CD4-positive, CD25-positive, alpha-beta regulatory T cell (primary cell): ENCODE measurements around the gene HTR3D. TPM values are rescaled to one million over a fixed set of nuclear protein-coding genes. Genes with fewer than 3 reads are reported as not detected.

Experiments used
- ATAC-seq, 2 donors: fragments of 150-1000 bp; cut with Tn5 transposase; one replicate each; pipeline ENCODE4 v1.10.0; 2021; ENCODE audit warnings: low read depth in 2 of 2, moderate number of reproducible peaks in 2 of 2, moderate library complexity in 1 of 2
- DNase-seq, 3 donors: peaks; one replicate each; pipeline versions ENCODE4 v3.0.0 to v3.0.0-alpha.2; 2012 to 2022; ENCODE audit warnings: mixed read lengths in 1 of 3
- H3K27ac ChIP-seq: one replicate; pipeline ENCODE4 v1.7.0; 2013; ENCODE audit warnings: mild to moderate bottlenecking, low read length; ENCODE audit not compliant: insufficient read depth, poor library complexity, severe bottlenecking
- H3K27me3 ChIP-seq: one replicate; pipeline ENCODE4 v1.7.0; 2013; ENCODE audit warnings: low read length; ENCODE audit not compliant: control insufficient read depth, insufficient read depth
- H3K36me3 ChIP-seq: one replicate; pipeline ENCODE4 v1.7.0; 2013; ENCODE audit warnings: mild to moderate bottlenecking, low read length, moderate library complexity; ENCODE audit not compliant: control insufficient read depth, insufficient read depth
- H3K4me1 ChIP-seq: 2 replicates; pipeline ENCODE4 v1.7.0; 2013; ENCODE audit warnings: mild to moderate bottlenecking, low read length; ENCODE audit not compliant: insufficient read depth, control insufficient read depth, poor library complexity, severe bottlenecking
- H3K4me3 ChIP-seq: one replicate; pipeline ENCODE4 v1.7.0; 2013; ENCODE audit warnings: low read depth, mild to moderate bottlenecking, low read length, moderate library complexity
- H3K9me3 ChIP-seq, 2 experiments: 1 replicate in 1 of 2; 2 replicates in 1 of 2; pipeline ENCODE4 v1.7.0; 2013; ENCODE audit warnings: low read length in 2 of 2, mild to moderate bottlenecking in 1 of 2, moderate library complexity in 1 of 2; ENCODE audit not compliant: control insufficient read depth in 2 of 2
- H3K27ac Mint-ChIP-seq, 3 donors: one replicate each; pipeline ENCODE4 v1.8.0; 2020 to 2022; ENCODE audit warnings: mild to moderate bottlenecking in 3 of 3, mixed read lengths in 3 of 3, moderate library complexity in 2 of 3
- H3K27me3 Mint-ChIP-seq: one replicate; pipeline ENCODE4 v1.8.0; 2022; ENCODE audit warnings: mild to moderate bottlenecking, mixed read lengths
- H3K36me3 Mint-ChIP-seq: one replicate; pipeline ENCODE4 v1.8.0; 2020; ENCODE audit warnings: mixed read lengths
- H3K4me1 Mint-ChIP-seq, 4 donors: one replicate each; pipeline ENCODE4 v1.8.0; 2020 to 2022; ENCODE audit warnings: mixed read lengths in 4 of 4, mild to moderate bottlenecking in 1 of 4
- H3K4me3 Mint-ChIP-seq, 4 donors: one replicate each; pipeline ENCODE4 v1.8.0; 2020 to 2022; ENCODE audit warnings: mild to moderate bottlenecking in 4 of 4, mixed read lengths in 4 of 4, moderate library complexity in 3 of 4
- H3K9me3 Mint-ChIP-seq, 7 donors: one replicate each; pipeline ENCODE4 v1.8.0; 2020 to 2022; ENCODE audit warnings: mixed read lengths in 7 of 7, mild to moderate bottlenecking in 3 of 7, moderate library complexity in 2 of 7
- polyA plus RNA-seq, 4 donors: library from polyadenylated mRNA; unstranded; fragments of 300-500 nt; fragmentation: Illumina TruSeq; gene quantifications; one replicate each; pipeline ENCODE4 v1.2.3, GENCODE V29; 2021
- total RNA-seq: library from RNA; stranded (reverse); gene quantifications from one replicate; pipeline ENCODE4 v1.2.3, GENCODE V29; 2022

HTR3D gene
- total and polyA plus RNA-seq, 5 donors from 2014 or later: not detected

- no peak overlapping the region for H3K27ac Mint-ChIP-seq
- H3K4me3 Mint-ChIP-seq: no peak overlapping the region
- H3K4me1 ChIP-seq: no peaks in the 10 kb centered on the region
- H3K4me1 Mint-ChIP-seq: no peaks in the 10 kb centered on the region
- H3K4me3 ChIP-seq: no peak overlapping the region
- no peaks in the 10 kb centered on the region for H3K27me3 ChIP-seq
- no peaks in the 10 kb centered on the region for H3K9me3 ChIP-seq
- H3K36me3 ChIP-seq: no peaks in the 10 kb centered on the region
- DNase-seq: no peak
- H3K27ac ChIP-seq: no peak overlapping the region
- no peaks in the 10 kb centered on the region for H3K36me3 Mint-ChIP-seq
- ATAC-seq: no peak
- H3K9me3 Mint-ChIP-seq: peaks cover 0 to 4% (median 1%) of the 10 kb centered on the region in 7 donors
- H3K27me3 Mint-ChIP-seq: peaks cover 19% of the 10 kb centered on the region
Observed at GRCh38 chr3:184075901-184076300, 44.4 kb downstream of the HTR3D start.

- H3K27me3 ChIP-seq: no peaks in the 10 kb centered on the region
- Mint-ChIP-seq H3K9me3 (peaks cover 0 to 1% (median 0%) of the 10 kb centered on the region in 7 donors), H3K4me1 (no peaks in the 10 kb centered on the region), H3K27ac (no peak overlapping the region), H3K4me3 (no peak overlapping the region), H3K27me3 (peaks cover 19% of the 10 kb centered on the region), H3K36me3 (no peaks in the 10 kb centered on the region)
- ATAC-seq: no peak
- no peaks in the 10 kb centered on the region for H3K36me3 ChIP-seq
- no peak for DNase-seq
- no peak overlapping the region for H3K4me3 ChIP-seq
- H3K4me1 ChIP-seq: no peaks in the 10 kb centered on the region
- no peaks in the 10 kb centered on the region for H3K9me3 ChIP-seq
- H3K27ac ChIP-seq: no peak overlapping the region
Observed at GRCh38 chr3:184077881-184078280, 46.3 kb downstream of the HTR3D start.

- no peak for DNase-seq
- Mint-ChIP-seq H3K27me3 (peaks cover 18% of the 10 kb centered on the region), H3K4me3 (no peak overlapping the region), H3K27ac (no peak overlapping the region), H3K4me1 (no peaks in the 10 kb centered on the region), H3K36me3 (no peaks in the 10 kb centered on the region), H3K9me3 (peaks cover 0 to 4% (median 0%) of the 10 kb centered on the region in 7 donors)
- no peaks in the 10 kb centered on the region for H3K36me3 ChIP-seq
- ATAC-seq: no peak
- no peak overlapping the region for H3K27ac ChIP-seq
- no peak overlapping the region for H3K4me3 ChIP-seq
- no peaks in the 10 kb centered on the region for H3K4me1 ChIP-seq
- no peaks in the 10 kb centered on the region for H3K27me3 ChIP-seq
- peaks cover 0 to under 1% of the 10 kb centered on the region in 2 experiments for H3K9me3 ChIP-seq
Observed at GRCh38 chr3:184078851-184079250, 47.3 kb downstream of the HTR3D start.

- Histone ChIP-seq H3K36me3 (no peaks in the 10 kb centered on the region), H3K4me1 (no peaks in the 10 kb centered on the region), H3K27me3 (no peaks in the 10 kb centered on the region), H3K4me3 (no peak overlapping the region), H3K9me3 (peaks cover 0 to 15% of the 10 kb centered on the region in 2 experiments), H3K27ac (no peak overlapping the region)
- peaks cover 6% of the 10 kb centered on the region for H3K36me3 Mint-ChIP-seq
- peaks cover 2 to 11% (median 8%) of the 10 kb centered on the region in 7 donors for H3K9me3 Mint-ChIP-seq
- no peak for DNase-seq
- peaks cover 14% of the 10 kb centered on the region for H3K27me3 Mint-ChIP-seq
- H3K27ac Mint-ChIP-seq: no peak overlapping the region
- H3K4me1 Mint-ChIP-seq: peaks cover 7 to 11% (median 9%) of the 10 kb centered on the region in 4 donors
- H3K4me3 Mint-ChIP-seq: no peak overlapping the region
- ATAC-seq: no peak
Observed at GRCh38 chr3:184081116-184081830, 49.7 kb downstream of the HTR3D start.

- H3K27me3 Mint-ChIP-seq: peaks cover 13% of the 10 kb centered on the region
- H3K4me3 Mint-ChIP-seq: no peak overlapping the region
- Histone ChIP-seq H3K4me3 (no peak overlapping the region), H3K27me3 (no peaks in the 10 kb centered on the region), H3K27ac (no peak overlapping the region), H3K9me3 (peaks cover 0 to 15% of the 10 kb centered on the region in 2 experiments), H3K4me1 (no peaks in the 10 kb centered on the region), H3K36me3 (no peaks in the 10 kb centered on the region)
- ATAC-seq (no peak), DNase-seq (no peak)
- peaks cover 6% of the 10 kb centered on the region for H3K36me3 Mint-ChIP-seq
- no peak overlapping the region for H3K27ac Mint-ChIP-seq
- peaks cover 7 to 11% (median 9%) of the 10 kb centered on the region in 4 donors for H3K4me1 Mint-ChIP-seq
- peaks cover 2 to 11% (median 10%) of the 10 kb centered on the region in 7 donors for H3K9me3 Mint-ChIP-seq
Observed at GRCh38 chr3:184082034-184082433, 50.5 kb downstream of the HTR3D start.

- Histone ChIP-seq H3K4me1 (no peaks in the 10 kb centered on the region), H3K27me3 (no peaks in the 10 kb centered on the region), H3K9me3 (peaks cover 0 to 15% of the 10 kb centered on the region in 2 experiments), H3K4me3 (no peak overlapping the region), H3K36me3 (no peaks in the 10 kb centered on the region), H3K27ac (no peak overlapping the region)
- H3K27me3 Mint-ChIP-seq: peaks cover 9% of the 10 kb centered on the region
- peaks cover 7 to 11% (median 9%) of the 10 kb centered on the region in 4 donors for H3K4me1 Mint-ChIP-seq
- peaks cover 6% of the 10 kb centered on the region for H3K36me3 Mint-ChIP-seq
- ATAC-seq (no peak), DNase-seq (no peak)
- peak overlapping the region in 1 of 4 donors; percentile 35 for H3K4me3 Mint-ChIP-seq
- peaks cover 2 to 13% (median 10%) of the 10 kb centered on the region in 7 donors for H3K9me3 Mint-ChIP-seq
- peak overlapping the region in 1 of 3 donors; percentile 78 for H3K27ac Mint-ChIP-seq
Observed at GRCh38 chr3:184082465-184082864, 50.9 kb downstream of the HTR3D start.

- H3K4me1 ChIP-seq: no peaks in the 10 kb centered on the region
- H3K36me3 ChIP-seq: no peaks in the 10 kb centered on the region
- no peak overlapping the region for H3K27ac ChIP-seq
- Mint-ChIP-seq H3K36me3 (peaks cover 6% of the 10 kb centered on the region), H3K4me1 (peaks cover 7 to 11% (median 9%) of the 10 kb centered on the region in 4 donors), H3K9me3 (peaks cover 2 to 14% (median 10%) of the 10 kb centered on the region in 7 donors), H3K27ac (peak overlapping the region in 2 of 3 donors; percentile 9 to 60), H3K27me3 (no peaks in the 10 kb centered on the region), H3K4me3 (peak overlapping the region in 1 of 4 donors; percentile 32)
- peaks cover 1 to 15% of the 10 kb centered on the region in 2 experiments for H3K9me3 ChIP-seq
- H3K4me3 ChIP-seq: no peak overlapping the region
- DNase-seq (peak in 1 of 3 donors; percentile 63), ATAC-seq (peak; percentile 61 to 85)
- H3K27me3 ChIP-seq: no peaks in the 10 kb centered on the region
Observed at GRCh38 chr3:184085389-184085852, 53.9 kb downstream of the HTR3D start.
